CD4-positive, alpha-beta T cell treated with Interleukin-4 for 1 hour (primary cell): ENCODE measurements around the gene IMPACT.

ENCODE experiments used
- DNase-seq, 2 donors: peaks; one replicate each; pipeline ENCODE4 v3.0.0-alpha.2; 2020 to 2022

Gene IMPACT

GRCh38 chr18:24426073-24426397 lies 435 bp upstream of the IMPACT start:
- no peak for DNase-seq

GRCh38 chr18:24427484-24427883 lies 1.0 kb downstream of the IMPACT start:
- no peak for DNase-seq

- DNase-seq, result no peak
Measured at GRCh38 chr18:24428709-24429108, 2.2 kb downstream of the IMPACT start.

- no peak for DNase-seq
Measured at GRCh38 chr18:24429188-24429587, 2.7 kb downstream of the IMPACT start.

- DNase-seq, result no peak
Measured at GRCh38 chr18:24432618-24433017, 6.1 kb downstream of the IMPACT start.

- DNase-seq, result no peak
Measured at GRCh38 chr18:24436939-24437338, 10.5 kb downstream of the IMPACT start.

- DNase-seq, result no peak
Measured at GRCh38 chr18:24443870-24444269, 17.4 kb downstream of the IMPACT start.

- DNase-seq, result no peak
Measured at GRCh38 chr18:24446453-24446852, 20.0 kb downstream of the IMPACT start.

GRCh38 chr18:24446953-24447538 lies 20.6 kb downstream of the IMPACT start:
- no peak for DNase-seq

- no peak for DNase-seq
Measured at GRCh38 chr18:24447961-24448360, 21.5 kb downstream of the IMPACT start.

- DNase-seq, result no peak
Measured at GRCh38 chr18:24456549-24456948, 30.1 kb downstream of the IMPACT start.

GRCh38 chr18:24459772-24460171 lies 33.3 kb downstream of the IMPACT start:
- no peak for DNase-seq

- no peak for DNase-seq
Measured at GRCh38 chr18:24460388-24460787, 33.9 kb downstream of the IMPACT start, which contains the start of gene HRH4. HRH4 (plus strand) TSS chr18:24460637; CDS start chr18:24460729, 92 bp downstream.

- DNase-seq, result no peak
Measured at GRCh38 chr18:24461996-24462395, 35.5 kb downstream of the IMPACT start.

GRCh38 chr18:24462838-24463775 lies 36.6 kb downstream of the IMPACT start:
- no peak for DNase-seq

- no peak for DNase-seq
Measured at GRCh38 chr18:24465486-24465885, 39.0 kb downstream of the IMPACT start.

GRCh38 chr18:24466771-24467170 lies 40.3 kb downstream of the IMPACT start:
- no peak for DNase-seq

- DNase-seq, result no peak
Measured at GRCh38 chr18:24470022-24470618, 43.6 kb downstream of the IMPACT start.

- DNase-seq, result no peak
Measured at GRCh38 chr18:24470805-24471204, 44.3 kb downstream of the IMPACT start.

GRCh38 chr18:24472591-24472990 lies 46.1 kb downstream of the IMPACT start:
- no peak for DNase-seq

- no peak for DNase-seq
Measured at GRCh38 chr18:24474406-24474805, 47.9 kb downstream of the IMPACT start.

- peak in 1 of 2 donors; percentile 19 for DNase-seq
Measured at GRCh38 chr18:24475926-24476589, 49.6 kb downstream of the IMPACT start.

GRCh38 chr18:24479371-24479770 lies 52.9 kb downstream of the IMPACT start:
- DNase-seq, result no peak
